Esophagus muscularis mucosa (tissue), 4 donors: ENCODE measurements around the gene EDARADD. TPM values are rescaled to one million over a fixed set of nuclear protein-coding genes. Genes with fewer than 3 reads are reported as not detected.

ENCODE experiments used
- DNase-seq: peaks from one replicate; pipeline ENCODE4 v3.0.0-alpha.2; 2017; ENCODE audit errors: extremely low spot score
- H3K27ac ChIP-seq, 4 donors: fragments of 200-600 bp; sonication (generic); replicated peaks in 1 of 4; 1 replicate in 3 of 4; 2 replicates in 1 of 4; pipeline ENCODE4 v1.5.1; 2016 to 2019; ENCODE audit warnings: mild to moderate bottlenecking in 1 of 4
- H3K27me3 ChIP-seq, 4 donors: fragments of 200-600 bp; sonication (generic); one replicate each; pipeline versions ENCODE4 v1.5.1 to v1.6.0; 2016 to 2019
- H3K36me3 ChIP-seq, 4 donors: fragments of 200-600 bp; sonication (generic); one replicate each; pipeline ENCODE4 v1.5.1; 2016 to 2019
- H3K4me1 ChIP-seq, 4 donors: fragments of 200-600 bp; sonication (generic); one replicate each; pipeline ENCODE4 v1.5.1; 2016 to 2019
- H3K4me3 ChIP-seq, 4 donors: fragments of 200-600 bp; sonication (generic); 1 replicate in 2 of 4; 2 replicates in 2 of 4; pipeline ENCODE4 v1.5.1; 2016 to 2019; ENCODE audit warnings: mild to moderate bottlenecking in 4 of 4, moderate library complexity in 1 of 4
- H3K9me3 ChIP-seq, 4 donors: fragments of 200-600 bp; sonication (generic); 1 replicate in 3 of 4; 2 replicates in 1 of 4; pipeline ENCODE4 v1.5.1; 2016 to 2019
- CTCF ChIP-seq, 3 experiments: fragments of 200-600 bp in 2 of 3; fragments of 450-650 bp in 1 of 3; sonication (generic) in 2 of 3; IDR thresholded peaks; one replicate each; pipeline ENCODE4 v1.5.1; 2017 to 2019; ENCODE audit warnings: antibody characterized with exemption in 3 of 3, mild to moderate bottlenecking in 2 of 3, moderate library complexity in 1 of 3
- EP300 ChIP-seq: sonication (generic); formaldehyde crosslinking; IDR thresholded peaks from one replicate; pipeline ENCODE4 v1.6.1; 2017; ENCODE audit warnings: antibody characterized with exemption
- POLR2A ChIP-seq: fragments of 450-650 bp; IDR thresholded peaks from one replicate; pipeline ENCODE4 v1.6.1; 2017; ENCODE audit warnings: antibody characterized with exemption, moderate library complexity, mild to moderate bottlenecking, low read depth
- POLR2AphosphoS5 ChIP-seq, 2 donors: sonication (generic); formaldehyde crosslinking; IDR thresholded peaks; one replicate each; pipeline ENCODE4 v1.6.1; 2017; ENCODE audit warnings: antibody characterized with exemption in 2 of 2
- WGBS: methylation state at CpG from one replicate; pipeline ENCODE4 v1.1.5; 2018; 5-methylcytosine and 5-hydroxymethylcytosine counted together
- intact Hi-C: fragments of 100-400 bp; cut with DNase I; formaldehyde crosslinking; loops from one replicate; pipeline ENCODE4 v1.15.1; 2023
- total RNA-seq, 4 donors: library from RNA; depleted of rRNA; stranded (reverse); fragments of >200 nt; gene quantifications; one replicate each; pipeline versions ENCODE4 v1.1.0 to v1.2.1, GENCODE V29; 2016

EDARADD gene
- total RNA-seq, 4 donors from 2014 or later, result 0.66 to 1.6 TPM; not detected in 2

- WGBS, result 92% methylated on average over 6 of the region's 6 CpGs
Observed at GRCh38 chr1:236508593-236509027, 114.5 kb downstream of the EDARADD start.

GRCh38 chr1:236509203-236509602 is 115.1 kb downstream of the EDARADD start:
- TF ChIP-seq EP300 (no peak), POLR2AphosphoS5 (IDR thresholded peaks at IDR 0.05) (no peak), POLR2A (no peak), CTCF (IDR thresholded peaks at IDR 0.05) (no peak)
- no peak overlapping the region for H3K27ac ChIP-seq

More at GRCh38 chr1:236508593-236509027, 114.5 kb downstream of the EDARADD start:
- no peaks in the 10 kb centered on the region for H3K9me3 ChIP-seq
- H3K27ac ChIP-seq, result no peak overlapping the region
- no peaks in the 10 kb centered on the region for H3K36me3 ChIP-seq
- peaks cover 0 to under 1% (median 0%) of the 10 kb centered on the region in 4 donors for H3K4me1 ChIP-seq
- intact Hi-C loops, result no loop called here
- no peak for TF ChIP-seq EP300
- no peak for TF ChIP-seq POLR2A
- no peak for TF ChIP-seq CTCF (IDR thresholded peaks at IDR 0.05)
- TF ChIP-seq POLR2AphosphoS5 (IDR thresholded peaks at IDR 0.05), result no peak
- no peaks in the 10 kb centered on the region for H3K27me3 ChIP-seq
- DNase-seq, result no peak
- H3K4me3 ChIP-seq, result no peak overlapping the region

GRCh38 chr1:236509647-236510401 is 115.7 kb downstream of the EDARADD start:
- intact Hi-C loops, result no loop called here

More at GRCh38 chr1:236509203-236509602, 115.1 kb downstream of the EDARADD start:
- Histone ChIP-seq H3K4me1 (no peaks in the 10 kb centered on the region), H3K9me3 (no peaks in the 10 kb centered on the region), H3K4me3 (no peak overlapping the region), H3K36me3 (no peaks in the 10 kb centered on the region), H3K27me3 (no peaks in the 10 kb centered on the region)
- 84% methylated on average over 1 of the region's 1 CpG for WGBS
- DNase-seq, result no peak
- intact Hi-C loops, result no loop called here

GRCh38 chr1:236511735-236512418 is 117.8 kb downstream of the EDARADD start:
- Histone ChIP-seq H3K4me1 (no peaks in the 10 kb centered on the region), H3K27ac (no peak overlapping the region), H3K4me3 (no peak overlapping the region), H3K36me3 (no peaks in the 10 kb centered on the region), H3K9me3 (no peaks in the 10 kb centered on the region), H3K27me3 (no peaks in the 10 kb centered on the region)
- TF ChIP-seq EP300, result no peak
- no peak for TF ChIP-seq POLR2A
- TF ChIP-seq CTCF (IDR thresholded peaks at IDR 0.05), result no peak
- no peak for TF ChIP-seq POLR2AphosphoS5 (IDR thresholded peaks at IDR 0.05)
- no peak for DNase-seq
- WGBS, result 90% methylated on average over 11 of the region's 11 CpGs
- intact Hi-C loops, result no loop called here

More at GRCh38 chr1:236509647-236510401, 115.7 kb downstream of the EDARADD start:
- Histone ChIP-seq H3K36me3 (no peaks in the 10 kb centered on the region), H3K27me3 (no peaks in the 10 kb centered on the region), H3K4me1 (no peaks in the 10 kb centered on the region), H3K27ac (no peak overlapping the region), H3K4me3 (no peak overlapping the region), H3K9me3 (no peaks in the 10 kb centered on the region)
- DNase-seq, result no peak
- 98% methylated on average over 8 of the region's 8 CpGs for WGBS
- no peak for TF ChIP-seq POLR2A
- TF ChIP-seq EP300, result no peak
- TF ChIP-seq CTCF (IDR thresholded peaks at IDR 0.05), result no peak
- TF ChIP-seq POLR2AphosphoS5 (IDR thresholded peaks at IDR 0.05), result no peak
